Colonic mucosa (tissue), 4 donors: ENCODE measurements around the gene CGB7. TPM values are rescaled to one million over a fixed set of nuclear protein-coding genes. Genes with fewer than 3 reads are reported as not detected.
"Not testable (repeated sequence)": the region's sequence is repeated elsewhere in the genome, so short reads cannot be mapped to it uniquely, and the experiment has no call there.

Experiments
- DNase-seq: peaks from one replicate; pipeline ENCODE4 v3.0.0-alpha.2; 2020
- H3K27ac ChIP-seq: fragments of 200-600 bp; one replicate; pipeline ENCODE4 v1.8.0; 2021
- H3K27me3 ChIP-seq: fragments of 200-600 bp; one replicate; pipeline ENCODE4 v1.8.0; 2021
- H3K36me3 ChIP-seq: fragments of 200-600 bp; one replicate; pipeline ENCODE4 v1.8.0; 2021
- H3K4me1 ChIP-seq: fragments of 200-600 bp; one replicate; pipeline ENCODE4 v1.8.0; 2021; ENCODE audit warnings: mild to moderate bottlenecking
- H3K4me3 ChIP-seq: fragments of 200-600 bp; one replicate; pipeline ENCODE4 v1.8.0; 2021
- H3K9ac ChIP-seq, 2 donors: one replicate each; pipeline ENCODE4 v1.7.0; 2013; ENCODE audit warnings: control low read depth in 2 of 2, low read depth in 2 of 2, low read length in 2 of 2
- H3K9me3 ChIP-seq: fragments of 200-600 bp; one replicate; pipeline ENCODE4 v1.8.0; 2021
- intact Hi-C: fragments of 100-400 bp; cut with DNase I; formaldehyde crosslinking; loops from one replicate; pipeline ENCODE4 v1.14.1; 2022
- total RNA-seq, 2 donors: library from RNA; stranded (reverse); fragmentation: NEBNext Ultra II Directional in 1 of 2; extraction: Animal tissue kit (Norgen Biotek cat#: 25700) in 1 of 2; gene quantifications; one replicate each; pipeline ENCODE4 v1.2.1, GENCODE V29; 2021
- TF ChIP-seq, protein P1 (sequence below): fragments of 200-600 bp; IDR thresholded peaks from one replicate; pipeline ENCODE4 v1.8.0; 2022; ENCODE audit warnings: antibody characterized with exemption, mild to moderate bottlenecking
- donor health status: healthy.
- donor health status: DM: no; HTN: no; CAD: no.
- donor health status: DM: no; HTN: no; CAD: no.

Gene CGB7
- total RNA-seq, 2 donors from 2014 or later, result not detected

DNA sequence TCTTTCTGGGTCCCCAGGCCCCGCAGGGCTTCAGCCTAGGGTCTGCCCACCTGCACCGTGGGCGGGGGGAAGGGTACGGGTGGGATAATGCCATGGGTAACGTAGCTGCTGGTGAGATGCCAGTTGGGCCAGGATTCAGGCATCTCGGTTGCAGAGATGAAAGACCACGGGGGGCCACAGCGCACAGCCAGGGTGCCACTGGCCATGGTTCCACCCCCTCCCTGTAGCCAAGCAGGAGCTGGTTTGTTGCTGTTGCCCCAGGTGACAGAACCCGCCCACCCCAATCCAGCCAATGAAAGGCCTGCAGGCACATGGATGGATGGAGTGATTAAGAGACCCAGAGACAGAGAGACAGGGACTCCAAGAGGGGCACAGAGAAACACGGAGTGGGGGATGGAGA lies 1.0 kb upstream of the CGB7 start:
- Histone ChIP-seq H3K9ac (no peak overlapping the region), H3K27ac (no peak overlapping the region), H3K9me3 (no peaks in the 10 kb centered on the region), H3K4me1 (peaks cover 4% of the 10 kb centered on the region), H3K27me3 (peaks cover 13% of the 10 kb centered on the region), H3K4me3 (no peak overlapping the region), H3K36me3 (no peaks in the 10 kb centered on the region)
- TF ChIP-seq, protein P1, sequence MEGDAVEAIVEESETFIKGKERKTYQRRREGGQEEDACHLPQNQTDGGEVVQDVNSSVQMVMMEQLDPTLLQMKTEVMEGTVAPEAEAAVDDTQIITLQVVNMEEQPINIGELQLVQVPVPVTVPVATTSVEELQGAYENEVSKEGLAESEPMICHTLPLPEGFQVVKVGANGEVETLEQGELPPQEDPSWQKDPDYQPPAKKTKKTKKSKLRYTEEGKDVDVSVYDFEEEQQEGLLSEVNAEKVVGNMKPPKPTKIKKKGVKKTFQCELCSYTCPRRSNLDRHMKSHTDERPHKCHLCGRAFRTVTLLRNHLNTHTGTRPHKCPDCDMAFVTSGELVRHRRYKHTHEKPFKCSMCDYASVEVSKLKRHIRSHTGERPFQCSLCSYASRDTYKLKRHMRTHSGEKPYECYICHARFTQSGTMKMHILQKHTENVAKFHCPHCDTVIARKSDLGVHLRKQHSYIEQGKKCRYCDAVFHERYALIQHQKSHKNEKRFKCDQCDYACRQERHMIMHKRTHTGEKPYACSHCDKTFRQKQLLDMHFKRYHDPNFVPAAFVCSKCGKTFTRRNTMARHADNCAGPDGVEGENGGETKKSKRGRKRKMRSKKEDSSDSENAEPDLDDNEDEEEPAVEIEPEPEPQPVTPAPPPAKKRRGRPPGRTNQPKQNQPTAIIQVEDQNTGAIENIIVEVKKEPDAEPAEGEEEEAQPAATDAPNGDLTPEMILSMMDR, result no peak
- intact Hi-C loops, result no loop called here
- peak; percentile 31 for DNase-seq

DNA sequence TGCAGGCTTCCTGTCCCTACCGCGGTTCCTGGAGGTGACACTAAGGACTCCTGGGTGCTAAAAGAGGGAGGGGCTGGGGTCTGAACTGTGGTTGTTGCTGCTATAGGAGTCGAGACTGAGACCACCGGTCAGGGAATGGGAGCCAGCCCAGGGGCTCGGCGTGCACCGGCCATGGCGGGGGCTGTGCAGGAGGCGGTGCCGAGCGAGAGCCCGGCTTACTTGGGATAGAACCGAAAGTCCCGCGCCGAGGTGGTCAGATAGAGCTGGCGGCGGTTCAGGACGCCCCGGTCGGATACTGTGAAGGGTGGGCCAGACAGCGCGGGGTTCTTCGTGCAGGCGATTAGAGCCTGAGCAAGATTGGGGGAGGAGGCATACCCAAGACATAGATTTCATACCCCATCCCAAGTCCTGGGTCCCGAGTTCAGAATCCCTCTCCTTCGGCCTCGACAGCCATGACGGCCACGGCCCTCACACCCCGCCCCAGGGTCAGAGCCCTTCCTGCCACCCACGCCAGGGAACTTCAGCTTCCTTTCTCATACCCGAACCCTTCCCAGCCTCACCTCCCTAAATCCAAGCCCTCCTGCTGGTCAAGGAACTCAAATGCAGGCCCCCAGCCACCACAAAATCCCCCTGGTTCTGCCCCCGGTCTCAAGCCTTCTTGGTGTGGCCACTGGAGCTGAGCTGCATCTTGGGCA lies 500 bp downstream of the CGB7 start:
- H3K4me1 ChIP-seq, H3K36me3 ChIP-seq, DNase-seq, H3K27ac ChIP-seq, intact Hi-C loops, H3K9me3 ChIP-seq: not testable (repeated sequence)
- Histone ChIP-seq H3K9ac (peak overlapping the region in 1 of 2 donors; percentile 50), H3K4me3 (peak overlapping the region; percentile 28), H3K27me3 (peaks cover 13% of the 10 kb centered on the region)

DNA sequence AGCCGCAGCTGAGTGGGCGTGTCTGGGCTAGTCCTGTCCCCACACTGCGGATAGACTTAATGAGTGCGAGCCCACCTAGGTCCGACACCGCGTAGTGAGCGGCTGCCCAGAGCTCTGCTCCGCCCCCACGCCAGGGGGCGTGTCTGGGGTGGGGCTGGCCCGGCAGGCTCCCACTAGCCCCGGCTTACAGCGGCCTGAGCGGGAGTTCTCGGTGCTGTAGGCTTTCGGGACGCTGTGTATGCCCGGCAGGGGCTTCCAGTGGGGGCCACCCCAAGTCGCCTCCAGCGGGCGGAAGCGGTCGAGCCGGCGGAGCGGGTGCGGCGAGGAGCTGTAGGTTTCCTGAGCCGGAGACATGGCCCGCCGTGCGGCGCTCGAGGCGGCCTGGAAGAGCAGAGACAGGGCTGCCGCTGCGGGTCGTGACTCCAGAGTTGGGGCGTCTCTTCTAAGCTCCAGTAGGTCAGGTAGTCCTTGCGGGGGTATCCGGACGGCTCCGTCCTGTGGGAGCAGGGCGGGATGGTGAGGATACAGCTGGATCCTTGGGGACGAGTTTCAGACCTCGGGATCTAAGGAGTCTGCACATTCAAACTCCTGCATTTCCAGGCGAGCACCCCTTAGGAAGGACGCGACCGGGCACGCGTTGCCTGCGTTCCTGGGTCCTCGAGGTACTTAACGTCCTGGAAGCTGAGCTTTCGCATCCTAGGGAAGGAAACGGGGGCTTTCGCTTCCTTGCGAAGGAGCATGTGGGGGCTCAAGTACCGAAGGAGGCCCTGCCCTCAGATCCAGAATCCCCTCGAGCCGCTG lies 1.2 kb downstream of the CGB7 start:
- TF ChIP-seq, protein P1, result no peak
- H3K9ac ChIP-seq, result peak overlapping the region; percentile 26 to 50
- no peaks in the 10 kb centered on the region for H3K9me3 ChIP-seq
- no peak overlapping the region for H3K27ac ChIP-seq
- intact Hi-C loops, result no loop called here
- H3K36me3 ChIP-seq, result no peaks in the 10 kb centered on the region
- peak overlapping the region; percentile 28 for H3K4me3 ChIP-seq
- peaks cover 13% of the 10 kb centered on the region for H3K27me3 ChIP-seq
- DNase-seq, result peak; percentile 72
- H3K4me1 ChIP-seq, result peaks cover 4% of the 10 kb centered on the region

DNA sequence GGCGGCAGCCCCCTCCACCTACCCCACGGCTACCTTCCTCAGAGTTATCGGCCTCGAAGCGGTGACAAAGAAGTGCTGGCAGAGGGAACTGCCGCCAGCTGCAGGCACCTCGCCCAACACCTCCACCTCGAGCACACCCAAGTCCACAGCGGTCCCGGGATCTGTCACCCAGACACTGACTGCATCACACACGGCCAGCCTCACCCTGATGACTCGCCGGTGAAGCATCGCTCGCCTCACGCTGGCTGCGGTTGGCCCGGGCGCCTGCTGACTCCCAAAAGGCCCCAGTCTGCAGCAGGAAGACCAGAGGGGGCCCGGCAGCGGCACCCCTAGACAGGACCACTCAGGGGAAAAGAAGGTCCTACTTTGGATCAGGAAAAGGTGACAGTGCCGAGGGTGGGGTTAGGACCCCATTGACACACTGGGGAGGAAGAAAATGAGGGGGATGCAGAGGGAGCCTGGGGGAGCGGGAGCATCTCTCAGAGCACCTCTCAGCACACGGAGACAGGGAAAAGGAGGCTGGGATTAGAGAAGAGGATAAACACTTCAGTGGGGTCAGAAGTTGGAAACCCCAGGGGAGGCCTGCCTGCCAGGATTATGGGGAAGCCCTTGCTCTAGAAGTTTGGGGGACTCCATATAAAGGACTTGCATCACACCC lies 7.0 kb downstream of the CGB7 start:
- H3K4me3 ChIP-seq, H3K27ac ChIP-seq, DNase-seq, H3K9ac ChIP-seq, intact Hi-C loops, H3K9me3 ChIP-seq, H3K36me3 ChIP-seq, H3K27me3 ChIP-seq, H3K4me1 ChIP-seq: not testable (repeated sequence)

DNA sequence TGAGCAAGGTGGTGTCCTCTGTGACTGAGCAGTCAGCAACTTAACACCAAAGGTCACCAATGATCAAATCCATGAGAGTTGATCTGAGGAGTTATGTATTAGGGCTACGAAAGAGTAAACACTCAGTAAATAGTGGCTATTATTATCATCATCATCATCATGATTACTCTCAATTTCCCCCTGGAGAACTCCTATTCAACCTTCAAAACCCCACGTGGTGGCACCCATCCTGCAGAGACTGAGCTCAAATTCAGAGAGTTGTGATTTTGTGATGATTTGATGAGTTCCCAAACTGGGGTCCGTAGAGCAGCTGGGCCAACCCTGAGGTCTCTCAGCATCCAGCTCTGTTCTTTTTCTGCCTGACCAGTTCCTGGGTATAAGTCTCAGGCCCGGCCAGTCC lies 7.7 kb downstream of the CGB7 start:
- H3K36me3 ChIP-seq, intact Hi-C loops, H3K4me3 ChIP-seq, DNase-seq, H3K4me1 ChIP-seq, H3K9ac ChIP-seq, H3K9me3 ChIP-seq, H3K27ac ChIP-seq, H3K27me3 ChIP-seq: not testable (repeated sequence)

DNA sequence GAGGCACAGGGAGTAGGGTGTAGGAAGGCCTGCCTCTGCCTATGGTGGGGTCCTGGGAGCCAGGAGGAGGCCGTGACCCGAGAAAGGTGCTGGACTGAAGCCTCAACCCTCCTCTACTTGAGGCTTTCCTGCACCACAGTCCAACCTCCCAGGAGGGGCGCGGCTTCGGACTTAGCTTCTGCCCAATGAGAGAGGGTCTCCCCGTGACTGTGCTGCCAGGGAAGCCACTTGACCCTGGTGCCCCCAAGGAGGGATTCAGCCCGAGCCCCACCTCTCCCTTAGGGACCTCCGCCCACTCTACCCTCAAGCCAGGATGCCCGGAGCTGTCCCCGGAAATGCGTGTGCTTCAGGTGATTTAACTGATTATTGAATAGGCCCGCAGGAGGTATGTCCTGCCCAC lies 8.5 kb downstream of the CGB7 start, which contains the start of gene CGB8:
TSS of gene CGB8 (minus strand) at position 101 of the 400 bp plus-strand sequence. CDS start 372 bp downstream, outside the sequence.
- H3K27ac ChIP-seq, H3K36me3 ChIP-seq, H3K4me1 ChIP-seq, intact Hi-C loops, H3K4me3 ChIP-seq, DNase-seq, H3K9me3 ChIP-seq, H3K9ac ChIP-seq, H3K27me3 ChIP-seq: not testable (repeated sequence)

DNA sequence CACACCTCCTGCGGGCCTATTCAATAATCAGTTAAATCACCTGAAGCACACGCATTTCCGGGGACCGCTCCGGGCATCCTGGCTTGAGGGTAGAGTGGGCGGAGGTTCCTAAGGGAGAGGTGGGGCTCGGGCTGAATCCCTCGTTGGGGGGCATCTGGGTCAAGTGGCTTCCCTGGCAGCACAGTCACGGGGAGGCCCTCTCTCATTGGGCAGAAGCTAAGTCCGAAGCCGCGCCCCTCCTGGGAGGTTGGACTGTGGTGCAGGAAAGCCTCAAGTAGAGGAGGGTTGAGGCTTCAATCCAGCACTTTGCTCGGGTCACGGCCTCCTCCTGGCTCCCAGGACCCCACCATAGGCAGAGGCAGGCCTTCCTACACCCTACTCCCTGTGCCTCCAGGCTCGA lies 14.0 kb downstream of the CGB7 start, which contains the start of gene CGB5:
TSS of gene CGB5 (plus strand) at position 301 of the 400 bp plus-strand sequence. CDS start 362 bp downstream, outside the sequence.
- intact Hi-C loops, H3K36me3 ChIP-seq, H3K27ac ChIP-seq, H3K9ac ChIP-seq, H3K27me3 ChIP-seq, H3K4me3 ChIP-seq, DNase-seq, H3K4me1 ChIP-seq, H3K9me3 ChIP-seq: not testable (repeated sequence)

DNA sequence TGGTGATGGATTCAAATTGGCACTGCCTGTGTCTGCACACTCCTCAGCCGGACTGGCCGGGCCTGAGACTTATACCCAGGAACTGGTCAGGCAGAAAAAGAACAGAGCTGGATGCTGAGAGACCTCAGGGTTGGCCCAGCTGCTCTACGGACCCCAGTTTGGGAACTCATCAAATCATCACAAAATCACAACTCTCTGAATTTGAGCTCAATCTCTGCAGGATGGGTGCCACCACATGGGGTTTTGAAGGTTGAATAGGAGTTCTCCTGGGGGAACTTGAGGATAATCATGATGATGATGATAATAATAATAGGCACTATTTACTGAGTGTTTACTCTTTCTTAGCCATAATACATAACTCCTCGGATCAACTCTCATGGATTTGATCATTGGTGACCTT lies 14.9 kb downstream of the CGB7 start:
- DNase-seq, H3K27me3 ChIP-seq, H3K4me3 ChIP-seq, intact Hi-C loops, H3K9ac ChIP-seq, H3K36me3 ChIP-seq, H3K27ac ChIP-seq, H3K9me3 ChIP-seq, H3K4me1 ChIP-seq: not testable (repeated sequence)
